IMR-90 (cell line): Measurements from ENCODE around the gene PEX7. TPM values are rescaled to one million over a fixed set of nuclear protein-coding genes. Genes with fewer than 3 reads are reported as not detected.

Source experiments
- ATAC-seq: fragments of 200-7000 bp; cut with Tn5 transposase; 2 replicates; pipeline ENCODE4 v1.9.1; 2020; ENCODE audit warnings: low read depth, mild to moderate bottlenecking, moderate library complexity
- BruUV-seq: library from RNA; stranded (reverse); fragments of 400-500 nt; replicated peaks from 2 replicates; lab custom pipeline; 2021; lab: Mats Ljungman, UMichigan
- CTCF ChIA-PET: fragments of 300-600 bp; formaldehyde crosslinking; extraction: SDS; loops from one replicate; lab custom pipeline; 2021; ENCODE audit warnings: antibody characterized with exemption; lab: Yijun Ruan, JAX
- POLR2A ChIA-PET: fragments of 300-600 bp; sonication (Branson Sonifier 250); formaldehyde crosslinking; loops from one replicate; lab custom pipeline; 2022; ENCODE audit warnings: antibody characterized with exemption; ENCODE audit not compliant: unreplicated experiment; lab: Charles Lee
- DNase-seq: peaks from one replicate; pipeline ENCODE4 v3.0.0; 2013
- H2AFZ ChIP-seq: replicated peaks from 2 replicates; pipeline ENCODE3; 2013; ENCODE audit warnings: low read length, mild to moderate bottlenecking; ENCODE audit not compliant: poor library complexity
- H2AK5ac ChIP-seq: 2 replicates; pipeline ENCODE4 v1.6.1; 2013; ENCODE audit warnings: low read depth, low read length, inconsistent platforms
- H2AK9ac ChIP-seq: replicated peaks from 2 replicates; pipeline ENCODE3; 2013; ENCODE audit warnings: mild to moderate bottlenecking, low read depth, low read length, moderate library complexity; ENCODE audit not compliant: poor library complexity
- H2BK120ac ChIP-seq: 2 replicates; pipeline ENCODE4 v1.6.1; 2013; ENCODE audit warnings: low read depth, low read length, inconsistent platforms
- H2BK15ac ChIP-seq: 3 replicates; pipeline ENCODE4 v1.6.1; 2013; ENCODE audit warnings: low read depth, low read length, inconsistent platforms
- H2BK20ac ChIP-seq: 2 replicates; pipeline ENCODE4 v1.6.1; 2013; ENCODE audit warnings: low read depth, mild to moderate bottlenecking, inconsistent platforms, low read length, moderate library complexity
- H2BK5ac ChIP-seq: 2 replicates; pipeline ENCODE4 v1.6.1; 2013; ENCODE audit warnings: mild to moderate bottlenecking, low read depth, low read length, inconsistent platforms; ENCODE audit not compliant: poor library complexity, severe bottlenecking
- H3K14ac ChIP-seq: replicated peaks from 2 replicates; pipeline ENCODE4 v1.6.1; 2013; ENCODE audit warnings: low read depth, low read length, inconsistent platforms
- H3K18ac ChIP-seq: 2 replicates; pipeline ENCODE4 v1.6.1; 2013; ENCODE audit warnings: low read depth, low read length, control low read depth
- H3K23ac ChIP-seq: 2 replicates; pipeline ENCODE4 v1.6.1; 2013; ENCODE audit warnings: low read depth, low read length, inconsistent platforms
- H3K27ac ChIP-seq: 2 replicates; pipeline ENCODE4 v1.5.1; 2013; ENCODE audit warnings: mild to moderate bottlenecking, control low read depth, low read length; ENCODE audit not compliant: insufficient read depth
- H3K27me3 ChIP-seq: 2 replicates; pipeline ENCODE4 v1.6.1; 2013; ENCODE audit warnings: low read length; ENCODE audit not compliant: control insufficient read depth, insufficient read depth
- H3K36me3 ChIP-seq: 2 replicates; pipeline ENCODE4 v1.6.1; 2013; ENCODE audit warnings: low read length, mixed read lengths; ENCODE audit not compliant: control insufficient read depth, insufficient read depth
- H3K4ac ChIP-seq: 2 replicates; pipeline ENCODE4 v1.6.1; 2013; ENCODE audit warnings: low read depth, low read length, inconsistent platforms
- H3K4me1 ChIP-seq: 2 replicates; pipeline ENCODE4 v1.6.1; 2013; ENCODE audit warnings: low read length, mixed read lengths; ENCODE audit not compliant: control insufficient read depth, insufficient read depth
- H3K4me2 ChIP-seq: 2 replicates; pipeline ENCODE4 v1.6.1; 2013; ENCODE audit warnings: low read depth, mild to moderate bottlenecking, control low read depth, low read length, moderate library complexity
- H3K4me3 ChIP-seq: 2 replicates; pipeline ENCODE4 v1.5.1; 2013; ENCODE audit warnings: low read depth, mild to moderate bottlenecking, control low read depth, low read length, moderate library complexity; ENCODE audit not compliant: insufficient read depth
- H3K56ac ChIP-seq: 2 replicates; pipeline ENCODE4 v1.6.1; 2013; ENCODE audit warnings: low read length, inconsistent platforms; ENCODE audit not compliant: insufficient read depth; ENCODE audit errors: extremely low read depth
- H3K79me1 ChIP-seq, 2 experiments: 2 replicates each; pipeline ENCODE4 v1.6.1; 2013; ENCODE audit warnings: low read length in 2 of 2, inconsistent platforms in 1 of 2, low read depth in 1 of 2
- H3K9ac ChIP-seq: 2 replicates; pipeline ENCODE4 v1.6.1; 2013; ENCODE audit warnings: low read depth, low read length, control low read depth
- H3K9me1 ChIP-seq: 2 replicates; pipeline ENCODE4 v1.6.1; 2013; ENCODE audit warnings: low read length, inconsistent platforms; ENCODE audit not compliant: insufficient read depth
- H3K9me3 ChIP-seq: 2 replicates; pipeline ENCODE4 v1.6.1; 2013; ENCODE audit warnings: low read length; ENCODE audit not compliant: control insufficient read depth, insufficient read depth
- H4K20me1 ChIP-seq: 2 replicates; pipeline ENCODE4 v1.6.1; 2013; ENCODE audit warnings: low read length, inconsistent platforms; ENCODE audit not compliant: insufficient read depth
- H4K5ac ChIP-seq: 2 replicates; pipeline ENCODE4 v1.6.1; 2013; ENCODE audit warnings: mild to moderate bottlenecking, low read depth, low read length, control low read depth
- H4K8ac ChIP-seq, 2 experiments: 2 replicates each; pipeline ENCODE4 v1.6.1; 2013; ENCODE audit warnings: low read depth in 2 of 2, low read length in 2 of 2, control low read depth in 1 of 2, inconsistent platforms in 1 of 2
- H4K91ac ChIP-seq: 2 replicates; pipeline ENCODE4 v1.6.1; 2013; ENCODE audit warnings: low read depth, low read length, inconsistent platforms; ENCODE audit not compliant: insufficient read depth
- BHLHE40 ChIP-seq: fragments of 150-350 bp; IDR thresholded peaks from 2 replicates; pipeline ENCODE4 v1.6.1; 2016; ENCODE audit warnings: mild to moderate bottlenecking, low read depth, low read length
- CHD1 ChIP-seq: IDR thresholded peaks from 2 replicates; pipeline ENCODE4 v1.6.1; 2012; ENCODE audit warnings: low read depth, low read length, improper control_type of control experiment
- CTCF ChIP-seq: conservative IDR thresholded peaks from 2 replicates; pipeline ENCODE4 v1.5.1; 2012; ENCODE audit warnings: mild to moderate bottlenecking, low read depth, low read length, improper control_type of control experiment
- ELK1 ChIP-seq: fragments of 150-350 bp; IDR thresholded peaks from 2 replicates; pipeline ENCODE4 v1.6.1; 2016; ENCODE audit warnings: low read depth, mild to moderate bottlenecking, low read length, moderate library complexity, borderline replicate concordance
- FOS ChIP-seq: fragments of 150-350 bp; IDR thresholded peaks from 2 replicates; pipeline ENCODE4 v1.6.1; 2016; ENCODE audit warnings: low read depth, low read length
- MAFK ChIP-seq: IDR thresholded peaks from 2 replicates; pipeline ENCODE4 v1.6.1; 2012; ENCODE audit warnings: low read depth, low read length, improper control_type of control experiment
- MAZ ChIP-seq: IDR thresholded peaks from 2 replicates; pipeline ENCODE4 v1.6.1; 2012; ENCODE audit warnings: low read depth, mild to moderate bottlenecking, low read length, improper control_type of control experiment, moderate library complexity, borderline replicate concordance
- NFE2L2 ChIP-seq: fragments of 150-350 bp; IDR thresholded peaks from 2 replicates; pipeline ENCODE4 v1.6.1; 2016; ENCODE audit warnings: low read depth, mild to moderate bottlenecking, low read length
- RAD21 ChIP-seq: IDR thresholded peaks from 2 replicates; pipeline ENCODE4 v1.6.1; 2012; ENCODE audit warnings: low read length, improper control_type of control experiment
- USF2 ChIP-seq: fragments of 150-350 bp; IDR thresholded peaks from 2 replicates; pipeline ENCODE4 v1.6.1; 2017; ENCODE audit warnings: mild to moderate bottlenecking, antibody characterized with exemption, low read length, low read depth
- WGBS, 2 experiments: methylation state at CpG; one replicate each; pipeline versions ENCODE4 v1.1.5 to v1.1.7; 2013; ENCODE audit warnings: missing lambda C conversion rate in 2 of 2; ENCODE audit not compliant: insufficient read length in 1 of 2; ENCODE audit errors: extremely low coverage in 2 of 2; 5-methylcytosine and 5-hydroxymethylcytosine counted together
- dilution Hi-C: fragments of 300-500 bp; cut with HindIII; formaldehyde crosslinking; loops from one replicate; pipeline ENCODE4 v1.14.3; 2018; ENCODE audit warnings: low sequenced_read_pairs; ENCODE audit not compliant: unreplicated experiment
- in situ Hi-C: fragments of 300-500 bp; cut with MboI; formaldehyde crosslinking; loops from 3 replicates; pipeline ENCODE4 v1.14.3; 2019; ENCODE audit warnings: low sequenced_read_pairs, inconsistent platforms, mixed read lengths
- intact Hi-C: fragments of 100-400 bp; cut with micrococcal nuclease; formaldehyde crosslinking; loops from 2 replicates; pipeline ENCODE4 v1.10.0; 2022
- polyA plus RNA-seq, 3 experiments: library from polyadenylated mRNA; depleted of rRNA; stranded (reverse); fragments of >200 nt; gene quantifications; 2 replicates each; pipeline ENCODE4 v1.2.3, GENCODE V29; 2012; ENCODE audit warnings: low replicate concordance in 1 of 3
- total RNA-seq: library from RNA; depleted of rRNA; stranded (reverse); fragments of >200 nt; gene quantifications from 2 replicates; pipeline ENCODE4 v1.2.3, GENCODE V29; 2012

The PEX7 gene
- total and polyA plus RNA-seq, 2 of the 4 experiments (the other 2 are of a cell fraction), result 5.4 to 7.0 TPM

GRCh38 chr6:136859430-136859829 is 37.0 kb downstream of the PEX7 start:
- Histone ChIP-seq H3K4me2 (no peak overlapping the region), H3K79me1 (0 out of 4 replicates have a peak, but pooled peaks cover 0 to 2% of the 10 kb centered on the region in 2 experiments), H2AFZ (no peak overlapping the region), H3K4me3 (no peak overlapping the region), H4K91ac (no peak overlapping the region), H2BK5ac (no peak overlapping the region), H3K9me1 (no peaks in the 10 kb centered on the region), H2BK15ac (no peak overlapping the region), H2AK9ac (no peak overlapping the region), H2BK120ac (no peak overlapping the region), H3K9me3 (no peaks in the 10 kb centered on the region), H3K18ac (no peak overlapping the region), H3K9ac (no peak overlapping the region), H4K8ac (no peak overlapping the region), H3K56ac (no peak overlapping the region), H3K4ac (no peak overlapping the region), H3K14ac (no peak overlapping the region), H3K36me3 (no peaks in the 10 kb centered on the region), H4K20me1 (no peaks in the 10 kb centered on the region), H2BK20ac (no peak overlapping the region), H2AK5ac (no peak overlapping the region), H3K27ac (no peak overlapping the region), H4K5ac (no peak overlapping the region), H3K23ac (no peak overlapping the region), H3K4me1 (no peaks in the 10 kb centered on the region), H3K27me3 (no peaks in the 10 kb centered on the region)
- ChIA-PET CTCF (no interaction called here), POLR2A (no interaction called here)
- dilution Hi-C loops (no loop called here), in situ Hi-C loops (no loop called here), intact Hi-C loops (no loop called here)
- WGBS, 2 experiments, result 89% methylated on average over 3 of the region's 5 CpGs; no CpG with 5 or more reads in 1 of the 2 experiments
- DNase-seq (no peak), ATAC-seq (no peak)
- TF ChIP-seq FOS (no peak), MAFK (no peak), ELK1 (no peak), CTCF (no peak), USF2 (no peak), NFE2L2 (no peak), RAD21 (no peak), MAZ (no peak), BHLHE40 (no peak), CHD1 (no peak)
- BruUV-seq, result no TSS peak
